ENCODE results near the gene PRKCA. TPM values are rescaled to one million over a fixed set of nuclear protein-coding genes. Genes with fewer than 3 reads are reported as not detected.

The PRKCA gene
- total RNA-seq, 3 donors from 2014 or later (not counting 1 experiment from before 2014, with no cell fraction given), result 19.6 to 29.0 (median 20.4) TPM

DNA sequence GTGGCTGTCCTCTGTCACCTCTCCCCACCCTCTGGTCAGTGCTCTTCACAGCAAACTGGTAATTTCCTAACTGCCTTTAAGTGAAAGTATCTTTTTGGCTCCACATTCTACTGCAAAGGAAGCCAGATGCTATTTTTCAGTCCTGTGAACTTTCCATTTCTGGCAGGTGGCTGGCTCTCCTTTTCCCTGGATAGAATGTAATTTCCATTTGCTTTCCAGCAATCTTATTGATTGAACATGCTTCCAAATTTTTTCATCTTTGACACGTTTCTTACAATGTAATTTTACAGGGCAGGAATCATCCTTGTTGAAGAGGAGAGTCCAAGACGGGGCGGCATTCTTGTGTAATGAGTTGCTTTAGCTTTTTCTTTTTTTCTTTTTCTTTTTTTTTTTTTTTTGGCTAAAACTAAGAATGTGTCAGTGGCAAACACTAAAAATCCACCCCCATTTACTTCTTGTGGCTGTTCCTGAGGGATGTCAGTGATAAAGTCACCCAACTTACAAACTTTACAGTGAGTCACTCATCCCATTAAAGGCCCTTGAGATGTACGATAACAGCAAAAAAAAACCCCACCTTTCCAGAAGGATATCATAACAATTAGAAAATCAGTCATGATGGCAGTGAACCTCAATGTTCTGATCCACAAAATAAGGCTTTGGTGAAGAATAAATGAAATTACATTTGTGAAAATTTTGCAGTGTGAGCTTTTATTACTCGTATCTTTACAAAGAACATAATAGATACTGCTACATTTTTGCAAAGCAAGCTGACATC is 29.4 kb upstream of the PRKCA start:
- Mint-ChIP-seq H3K4me3 (no peak overlapping the region), H3K9me3 (no peaks in the 10 kb centered on the region), H3K36me3 (no peaks in the 10 kb centered on the region), H3K27me3 (ENCODE audit: low read depth in 2 of 2) (peaks cover 5 to 10% of the 10 kb centered on the region in 2 donors), H3K4me1 (peaks cover 0 to 5% of the 10 kb centered on the region in 2 donors), H3K27ac (no peak overlapping the region)
- Histone ChIP-seq H3K9me3 (ENCODE audit: control insufficient read depth, insufficient read depth, low read length) (no peaks in the 10 kb centered on the region), H3K36me3 (ENCODE audit: control insufficient read depth, insufficient read depth, low read length) (no peaks in the 10 kb centered on the region), H3K27me3 (ENCODE audit: control insufficient read depth, insufficient read depth, low read length) (no peaks in the 10 kb centered on the region), H3K4me1 (ENCODE audit: control insufficient read depth, insufficient read depth, low read length) (no peaks in the 10 kb centered on the region), H3K4me3 (ENCODE audit: low read length) (no peak overlapping the region), H3K27ac (ENCODE audit: low read length) (no peak overlapping the region)
- 100% methylated on average over 1 of the region's 5 CpGs for WGBS (ENCODE audit: insufficient coverage)
- DNase-seq (no peak), ATAC-seq (no peak)
- TF ChIP-seq CTCF (IDR thresholded peaks at IDR 0.05), result no peak
- intact Hi-C loops (cut with micrococcal nuclease), result no loop called here

DNA sequence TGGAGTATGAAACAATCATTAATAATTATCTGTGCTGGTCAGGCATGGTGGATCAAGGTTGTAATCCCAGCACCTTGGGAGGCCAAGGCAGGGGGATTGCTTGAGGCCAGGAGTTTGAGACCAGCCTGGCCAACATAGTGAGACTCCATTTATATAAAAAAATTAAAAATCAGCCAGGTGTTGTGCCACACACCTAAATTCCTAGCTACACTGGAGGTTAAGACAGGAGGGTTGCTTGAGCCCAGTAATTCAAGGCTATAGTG is 28.9 kb upstream of the PRKCA start:
- H3K9me3 ChIP-seq (ENCODE audit: control insufficient read depth, insufficient read depth, low read length), result no peaks in the 10 kb centered on the region
- no peak overlapping the region for H3K4me3 Mint-ChIP-seq
- no peaks in the 10 kb centered on the region for H3K36me3 ChIP-seq (ENCODE audit: control insufficient read depth, insufficient read depth, low read length)
- H3K27ac Mint-ChIP-seq, result no peak overlapping the region
- intact Hi-C loops (cut with micrococcal nuclease), result no loop called here
- no peaks in the 10 kb centered on the region for H3K36me3 Mint-ChIP-seq
- TF ChIP-seq CTCF (IDR thresholded peaks at IDR 0.05), result no peak
- no peaks in the 10 kb centered on the region for H3K27me3 ChIP-seq (ENCODE audit: control insufficient read depth, insufficient read depth, low read length)
- H3K27ac ChIP-seq (ENCODE audit: low read length), result no peak overlapping the region
- H3K4me1 ChIP-seq (ENCODE audit: control insufficient read depth, insufficient read depth, low read length), result no peaks in the 10 kb centered on the region
- no peaks in the 10 kb centered on the region for H3K9me3 Mint-ChIP-seq
- DNase-seq, result no peak
- no peak for ATAC-seq
- no peak overlapping the region for H3K4me3 ChIP-seq (ENCODE audit: low read length)
- peaks cover 4 to 10% of the 10 kb centered on the region in 2 donors for H3K27me3 Mint-ChIP-seq (ENCODE audit: low read depth in 2 of 2)
- H3K4me1 Mint-ChIP-seq, result peaks cover 0 to 5% of the 10 kb centered on the region in 2 donors

GRCh38 chr17:66275651-66276050 is 26.8 kb upstream of the PRKCA start:
- no peak overlapping the region for H3K4me3 Mint-ChIP-seq
- no peaks in the 10 kb centered on the region for H3K4me1 ChIP-seq (ENCODE audit: control insufficient read depth, insufficient read depth, low read length)
- H3K27ac ChIP-seq (ENCODE audit: low read length), result no peak overlapping the region
- H3K4me1 Mint-ChIP-seq, result peaks cover 0 to 5% of the 10 kb centered on the region in 2 donors
- DNase-seq (no peak), ATAC-seq (peak in 1 of 3 donors; percentile 46)
- H3K9me3 ChIP-seq (ENCODE audit: control insufficient read depth, insufficient read depth, low read length), result no peaks in the 10 kb centered on the region
- no peaks in the 10 kb centered on the region for H3K36me3 ChIP-seq (ENCODE audit: control insufficient read depth, insufficient read depth, low read length)
- no peak overlapping the region for H3K27ac Mint-ChIP-seq
- WGBS (ENCODE audit: insufficient coverage), result 87% methylated on average over 6 of the region's 6 CpGs
- no peaks in the 10 kb centered on the region for H3K27me3 ChIP-seq (ENCODE audit: control insufficient read depth, insufficient read depth, low read length)
- no peaks in the 10 kb centered on the region for H3K36me3 Mint-ChIP-seq
- no peak overlapping the region for H3K4me3 ChIP-seq (ENCODE audit: low read length)
- intact Hi-C loops (cut with micrococcal nuclease), result no loop called here
- TF ChIP-seq CTCF (IDR thresholded peaks at IDR 0.05), result no peak
- H3K27me3 Mint-ChIP-seq (ENCODE audit: low read depth in 2 of 2), result peaks cover 3 to 8% of the 10 kb centered on the region in 2 donors
- no peaks in the 10 kb centered on the region for H3K9me3 Mint-ChIP-seq
